ENCODE data around the gene GLP2R.

The GLP2R gene

GRCh38 chr17:9830711-9831110 lies 5.0 kb downstream of the GLP2R start:
- TF ChIP-seq CTCF (IDR thresholded peaks at IDR 0.05; ENCODE audit: low read depth, low read length) (no peak), MAX (IDR thresholded peaks at IDR 0.05; ENCODE audit: low read depth, low read length) (no peak), POLR2A (IDR thresholded peaks at IDR 0.05; ENCODE audit: extremely low read depth, insufficient read length) (no peak), MYC (IDR thresholded peaks at IDR 0.05; ENCODE audit: low read depth, low read length) (no peak)
- no peak overlapping the region for H3K4me3 ChIP-seq (ENCODE audit: low read depth, low read length)
- DNase-seq (ENCODE audit: low read depth) = no peak

- no peak for DNase-seq (ENCODE audit: low read depth)
- TF ChIP-seq MYC (IDR thresholded peaks at IDR 0.05; ENCODE audit: low read depth, low read length) (no peak), CTCF (IDR thresholded peaks at IDR 0.05; ENCODE audit: low read depth, low read length) (no peak), MAX (IDR thresholded peaks at IDR 0.05; ENCODE audit: low read depth, low read length) (no peak), POLR2A (IDR thresholded peaks at IDR 0.05; ENCODE audit: extremely low read depth, insufficient read length) (no peak)
- H3K4me3 ChIP-seq (ENCODE audit: low read depth, low read length) = no peak overlapping the region
Measured at GRCh38 chr17:9833922-9834321, 8.2 kb downstream of the GLP2R start.

- H3K4me3 ChIP-seq (ENCODE audit: low read depth, low read length) = no peak overlapping the region
- TF ChIP-seq MAX (IDR thresholded peaks at IDR 0.05; ENCODE audit: low read depth, low read length) = no peak
- TF ChIP-seq MYC (IDR thresholded peaks at IDR 0.05; ENCODE audit: low read depth, low read length) = no peak
- TF ChIP-seq CTCF (IDR thresholded peaks at IDR 0.05; ENCODE audit: low read depth, low read length) = no peak
- DNase-seq (ENCODE audit: low read depth) = no peak
Measured at GRCh38 chr17:9837551-9838471, 12.1 kb downstream of the GLP2R start.

GRCh38 chr17:9839433-9839832 lies 13.7 kb downstream of the GLP2R start:
- TF ChIP-seq MAX (IDR thresholded peaks at IDR 0.05; ENCODE audit: low read depth, low read length) = no peak
- no peak overlapping the region for H3K4me3 ChIP-seq (ENCODE audit: low read depth, low read length)
- DNase-seq (ENCODE audit: low read depth) = no peak

GRCh38 chr17:9842057-9842758 lies 16.5 kb downstream of the GLP2R start:
- TF ChIP-seq MYC (IDR thresholded peaks at IDR 0.05; ENCODE audit: low read depth, low read length) (no peak), POLR2A (IDR thresholded peaks at IDR 0.05; ENCODE audit: extremely low read depth, insufficient read length) (no peak), MAX (IDR thresholded peaks at IDR 0.05; ENCODE audit: low read depth, low read length) (no peak), CTCF (IDR thresholded peaks at IDR 0.05; ENCODE audit: low read depth, low read length) (no peak)
- no peak overlapping the region for H3K4me3 ChIP-seq (ENCODE audit: low read depth, low read length)
- no peak for DNase-seq (ENCODE audit: low read depth)

All from NB4 (cell line).